Endodermal cell (in vitro differentiated cells): ENCODE results near the gene RPRD1A. TPM values are rescaled to one million over a fixed set of nuclear protein-coding genes. Genes with fewer than 3 reads are reported as not detected.
"Not testable (repeated sequence)": the region's sequence is repeated elsewhere in the genome, so short reads cannot be mapped to it uniquely, and the experiment has no call there.

Experiments
- DNase-seq: peaks from one replicate; pipeline ENCODE4 v3.0.0-alpha.2; 2017
- H3K27ac ChIP-seq: 2 replicates; pipeline ENCODE4 v1.5.1; 2013; ENCODE audit warnings: mild to moderate bottlenecking, low read depth, low read length, moderate library complexity
- H3K27me3 ChIP-seq: 2 replicates; pipeline ENCODE4 v1.6.1; 2013; ENCODE audit warnings: mild to moderate bottlenecking, low read length, moderate library complexity; ENCODE audit not compliant: insufficient read depth, control insufficient read depth, poor library complexity, severe bottlenecking
- H3K36me3 ChIP-seq: 2 replicates; pipeline ENCODE4 v1.7.0; 2013; ENCODE audit warnings: mild to moderate bottlenecking, low read length, moderate library complexity; ENCODE audit not compliant: control insufficient read depth, insufficient read depth
- H3K4me1 ChIP-seq: one replicate; pipeline ENCODE4 v1.7.0; 2013; ENCODE audit warnings: low read length; ENCODE audit not compliant: control insufficient read depth, insufficient read depth
- H3K4me3 ChIP-seq: 2 replicates; pipeline ENCODE4 v1.5.1; 2013; ENCODE audit warnings: mild to moderate bottlenecking, low read length, moderate library complexity
- H3K9ac ChIP-seq: 2 replicates; pipeline ENCODE4 v1.6.1; 2013; ENCODE audit warnings: mild to moderate bottlenecking, low read length, moderate library complexity; ENCODE audit not compliant: poor library complexity, severe bottlenecking; ENCODE audit errors: extremely low read depth
- H3K9me3 ChIP-seq: 2 replicates; pipeline ENCODE4 v1.6.1; 2013; ENCODE audit warnings: mild to moderate bottlenecking, low read length, moderate library complexity; ENCODE audit not compliant: control insufficient read depth
- H3K27ac Mint-ChIP-seq: 2 replicates; pipeline ENCODE4 v1.8.0; 2020; ENCODE audit warnings: mixed read lengths
- H3K27me3 Mint-ChIP-seq: 2 replicates; pipeline ENCODE4 v1.8.0; 2021; ENCODE audit warnings: mild to moderate bottlenecking, mixed read lengths; ENCODE audit not compliant: insufficient read depth
- H3K36me3 Mint-ChIP-seq: 2 replicates; pipeline ENCODE4 v1.8.0; 2020; ENCODE audit warnings: low read depth, mixed read lengths
- H3K4me1 Mint-ChIP-seq: 2 replicates; pipeline ENCODE4 v1.8.0; 2020; ENCODE audit warnings: mixed read lengths
- H3K4me3 Mint-ChIP-seq: 2 replicates; pipeline ENCODE4 v1.8.0; 2020; ENCODE audit warnings: mild to moderate bottlenecking, moderate library complexity, mixed read lengths
- H3K9me3 Mint-ChIP-seq: 2 replicates; pipeline ENCODE4 v1.8.0; 2020; ENCODE audit warnings: mild to moderate bottlenecking, mixed read lengths
- WGBS, 2 experiments: methylation state at CpG; one replicate each; pipeline versions ENCODE4 v1.1.5 to v1.1.7; 2013; ENCODE audit warnings: missing lambda C conversion rate in 2 of 2, mixed read lengths in 1 of 2; ENCODE audit not compliant: insufficient coverage in 1 of 2, insufficient read length in 1 of 2; 5-methylcytosine and 5-hydroxymethylcytosine counted together
- total RNA-seq, 2 donors: library from RNA; stranded (reverse); fragmentation: NEBNext Ultra II Directional in 1 of 2; extraction: Animal tissue kit (Norgen Biotek cat#: 25700) in 1 of 2; gene quantifications; 2 replicates in 1 of 2; 3 replicates in 1 of 2; pipeline ENCODE4 v1.2.1, GENCODE V29; 2021
- TF ChIP-seq, protein P1 (sequence below): fragments of 200-600 bp; sonication (generic); conservative IDR thresholded peaks from 2 replicates; pipeline ENCODE4 v1.5.0; 2021; ENCODE audit warnings: antibody characterized with exemption, mild to moderate bottlenecking

RPRD1A gene
- total RNA-seq, 2 donors from 2014 or later = 90.5 to 97.7 TPM

DNA sequence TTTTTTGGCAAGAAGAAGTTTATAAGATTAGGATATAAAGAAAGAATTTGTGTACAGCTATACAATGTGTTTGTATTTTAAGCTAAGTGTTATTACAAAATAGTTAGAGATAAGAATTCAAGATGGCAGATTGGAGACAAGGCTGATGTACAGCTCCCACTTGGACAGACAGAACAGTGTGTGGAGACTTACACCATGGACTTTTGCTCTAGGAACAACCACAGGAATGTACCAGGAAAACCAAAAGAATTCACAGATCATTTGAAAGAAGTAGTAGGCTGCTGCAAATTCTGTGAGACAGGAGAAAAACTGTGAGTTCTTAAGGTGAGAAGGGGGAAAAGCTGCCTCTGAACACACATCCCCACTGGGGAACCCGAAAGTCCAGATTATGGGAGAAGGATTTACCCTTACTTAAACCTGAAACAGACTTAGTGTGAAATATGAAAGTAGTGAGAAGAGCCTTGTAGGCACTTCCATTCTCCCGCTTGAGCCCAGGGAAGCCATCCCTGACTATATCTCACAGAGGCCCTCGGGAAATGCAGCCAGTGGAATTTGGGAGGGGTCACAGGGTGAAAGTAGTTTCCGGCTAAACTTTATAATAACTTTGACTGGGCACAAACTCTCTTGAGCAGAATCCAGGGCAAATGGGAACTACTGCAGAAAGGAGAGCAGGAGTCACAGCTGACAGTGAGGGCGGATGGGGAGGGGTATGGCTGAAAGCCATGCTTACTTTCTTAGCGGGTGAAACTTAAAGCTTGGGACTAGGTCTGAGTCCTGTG lies 11.6 kb upstream of the RPRD1A start:
- H3K27ac ChIP-seq = no peak overlapping the region
- H3K4me3 ChIP-seq = no peak overlapping the region
- Mint-ChIP-seq H3K36me3 (no peaks in the 10 kb centered on the region), H3K4me3 (no peak overlapping the region), H3K4me1 (no peaks in the 10 kb centered on the region), H3K27ac (no peak overlapping the region), H3K27me3 (peaks cover 2% of the 10 kb centered on the region), H3K9me3 (peaks cover 47% of the 10 kb centered on the region)
- no peaks in the 10 kb centered on the region for H3K4me1 ChIP-seq
- TF ChIP-seq, protein P1, sequence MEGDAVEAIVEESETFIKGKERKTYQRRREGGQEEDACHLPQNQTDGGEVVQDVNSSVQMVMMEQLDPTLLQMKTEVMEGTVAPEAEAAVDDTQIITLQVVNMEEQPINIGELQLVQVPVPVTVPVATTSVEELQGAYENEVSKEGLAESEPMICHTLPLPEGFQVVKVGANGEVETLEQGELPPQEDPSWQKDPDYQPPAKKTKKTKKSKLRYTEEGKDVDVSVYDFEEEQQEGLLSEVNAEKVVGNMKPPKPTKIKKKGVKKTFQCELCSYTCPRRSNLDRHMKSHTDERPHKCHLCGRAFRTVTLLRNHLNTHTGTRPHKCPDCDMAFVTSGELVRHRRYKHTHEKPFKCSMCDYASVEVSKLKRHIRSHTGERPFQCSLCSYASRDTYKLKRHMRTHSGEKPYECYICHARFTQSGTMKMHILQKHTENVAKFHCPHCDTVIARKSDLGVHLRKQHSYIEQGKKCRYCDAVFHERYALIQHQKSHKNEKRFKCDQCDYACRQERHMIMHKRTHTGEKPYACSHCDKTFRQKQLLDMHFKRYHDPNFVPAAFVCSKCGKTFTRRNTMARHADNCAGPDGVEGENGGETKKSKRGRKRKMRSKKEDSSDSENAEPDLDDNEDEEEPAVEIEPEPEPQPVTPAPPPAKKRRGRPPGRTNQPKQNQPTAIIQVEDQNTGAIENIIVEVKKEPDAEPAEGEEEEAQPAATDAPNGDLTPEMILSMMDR = no peak
- 88 to 91% methylated on average over 4 to 5 of the region's 6 CpGs for WGBS, 2 experiments
- DNase-seq = no peak
- H3K36me3 ChIP-seq = no peaks in the 10 kb centered on the region
- peaks cover 24% of the 10 kb centered on the region for H3K9me3 ChIP-seq
- no peak overlapping the region for H3K9ac ChIP-seq
- no peaks in the 10 kb centered on the region for H3K27me3 ChIP-seq

DNA sequence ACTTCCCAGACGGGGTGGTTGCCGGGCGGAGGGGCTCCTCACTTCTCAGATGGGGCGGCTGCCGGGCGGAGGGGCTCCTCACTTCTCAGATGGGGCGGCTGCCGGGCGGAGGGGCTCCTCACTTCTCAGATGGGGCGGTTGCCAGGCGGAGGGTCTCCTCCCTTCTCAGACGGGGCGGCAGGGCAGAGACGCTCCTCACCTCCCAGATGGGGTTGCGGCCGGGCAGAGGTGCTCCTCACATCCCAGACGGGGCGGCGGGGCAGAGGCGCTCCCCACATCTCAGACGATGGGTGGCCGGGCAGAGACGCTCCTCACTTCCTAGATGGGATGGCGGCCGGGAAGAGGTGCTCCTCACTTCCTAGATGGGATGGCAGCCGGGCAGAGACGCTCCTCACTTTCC lies 10.4 kb upstream of the RPRD1A start:
- H3K27ac ChIP-seq, H3K36me3 ChIP-seq, H3K9ac ChIP-seq, H3K27ac Mint-ChIP-seq, DNase-seq, H3K36me3 Mint-ChIP-seq, H3K27me3 Mint-ChIP-seq, H3K4me1 Mint-ChIP-seq, H3K27me3 ChIP-seq, H3K4me1 ChIP-seq, H3K4me3 Mint-ChIP-seq, H3K4me3 ChIP-seq: not testable (repeated sequence)
- WGBS, 2 experiments = 97% methylated on average over 10 of the region's 27 CpGs; no CpG with 5 or more reads in 1 of the 2 experiments
- H3K9me3 Mint-ChIP-seq = peaks cover 46% of the 10 kb centered on the region
- H3K9me3 ChIP-seq = peaks cover 24% of the 10 kb centered on the region

DNA sequence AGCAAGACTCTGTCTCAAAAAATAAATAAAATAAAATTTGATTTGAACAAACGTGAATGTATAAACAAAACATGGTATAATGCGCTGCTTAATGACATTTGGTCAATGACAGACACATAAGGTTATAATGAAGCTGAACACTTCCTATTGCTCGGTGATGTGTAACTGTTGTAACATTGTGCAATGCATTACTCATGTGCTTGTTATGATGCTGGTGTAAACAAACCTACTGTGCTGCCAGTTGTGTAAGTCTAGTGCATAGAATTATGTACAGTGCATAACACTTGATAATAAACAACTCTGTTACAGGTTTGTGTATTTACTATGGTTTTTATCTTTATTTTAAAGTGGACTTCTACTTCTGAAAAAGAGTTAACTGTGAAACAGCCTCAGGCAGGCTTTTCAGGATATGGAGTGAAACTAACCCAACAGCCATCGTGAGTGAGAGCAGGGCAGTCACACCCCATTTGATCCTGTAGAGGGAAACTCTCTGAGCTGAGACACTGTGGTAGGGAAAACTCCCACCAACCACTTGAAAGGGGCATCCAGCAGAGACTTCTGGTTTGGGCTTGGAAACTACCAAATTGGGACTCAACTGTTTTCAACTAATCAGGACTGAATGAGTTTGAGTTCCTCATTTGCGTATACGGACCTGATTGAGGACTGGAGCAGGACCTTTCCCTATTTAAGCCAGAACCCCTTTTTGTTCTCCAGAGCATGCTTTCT lies 8.7 kb upstream of the RPRD1A start:
- no peak overlapping the region for H3K27ac Mint-ChIP-seq
- H3K36me3 Mint-ChIP-seq = no peaks in the 10 kb centered on the region

More for the DNA sequence above, 8.7 kb upstream of the RPRD1A start:
- H3K4me1 Mint-ChIP-seq = no peaks in the 10 kb centered on the region
- WGBS, 2 experiments = 92 to 95% methylated on average over 6 of the region's 6 CpGs
- no peaks in the 10 kb centered on the region for H3K27me3 Mint-ChIP-seq
- DNase-seq = no peak
- no peaks in the 10 kb centered on the region for H3K27me3 ChIP-seq
- no peaks in the 10 kb centered on the region for H3K4me1 ChIP-seq
- H3K4me3 Mint-ChIP-seq = no peak overlapping the region
- no peaks in the 10 kb centered on the region for H3K36me3 ChIP-seq
- H3K4me3 ChIP-seq = no peak overlapping the region
- H3K9me3 ChIP-seq = peaks cover 19% of the 10 kb centered on the region
- H3K27ac ChIP-seq = no peak overlapping the region
- H3K9me3 Mint-ChIP-seq = peaks cover 34% of the 10 kb centered on the region
- H3K9ac ChIP-seq = no peak overlapping the region
- TF ChIP-seq, protein P1 = no peak
